GM19395 (cell line): Measurements from ENCODE around the gene UST.

ENCODE experiments used
- ATAC-seq: cut with Tn5 transposase; IDR thresholded peaks from one replicate; pipeline ENCODE4 v1.9.1; 2021; ENCODE audit warnings: mild to moderate bottlenecking, moderate library complexity; ENCODE audit not compliant: unreplicated experiment

Gene UST, protein sequence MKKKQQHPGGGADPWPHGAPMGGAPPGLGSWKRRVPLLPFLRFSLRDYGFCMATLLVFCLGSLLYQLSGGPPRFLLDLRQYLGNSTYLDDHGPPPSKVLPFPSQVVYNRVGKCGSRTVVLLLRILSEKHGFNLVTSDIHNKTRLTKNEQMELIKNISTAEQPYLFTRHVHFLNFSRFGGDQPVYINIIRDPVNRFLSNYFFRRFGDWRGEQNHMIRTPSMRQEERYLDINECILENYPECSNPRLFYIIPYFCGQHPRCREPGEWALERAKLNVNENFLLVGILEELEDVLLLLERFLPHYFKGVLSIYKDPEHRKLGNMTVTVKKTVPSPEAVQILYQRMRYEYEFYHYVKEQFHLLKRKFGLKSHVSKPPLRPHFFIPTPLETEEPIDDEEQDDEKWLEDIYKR

DNA sequence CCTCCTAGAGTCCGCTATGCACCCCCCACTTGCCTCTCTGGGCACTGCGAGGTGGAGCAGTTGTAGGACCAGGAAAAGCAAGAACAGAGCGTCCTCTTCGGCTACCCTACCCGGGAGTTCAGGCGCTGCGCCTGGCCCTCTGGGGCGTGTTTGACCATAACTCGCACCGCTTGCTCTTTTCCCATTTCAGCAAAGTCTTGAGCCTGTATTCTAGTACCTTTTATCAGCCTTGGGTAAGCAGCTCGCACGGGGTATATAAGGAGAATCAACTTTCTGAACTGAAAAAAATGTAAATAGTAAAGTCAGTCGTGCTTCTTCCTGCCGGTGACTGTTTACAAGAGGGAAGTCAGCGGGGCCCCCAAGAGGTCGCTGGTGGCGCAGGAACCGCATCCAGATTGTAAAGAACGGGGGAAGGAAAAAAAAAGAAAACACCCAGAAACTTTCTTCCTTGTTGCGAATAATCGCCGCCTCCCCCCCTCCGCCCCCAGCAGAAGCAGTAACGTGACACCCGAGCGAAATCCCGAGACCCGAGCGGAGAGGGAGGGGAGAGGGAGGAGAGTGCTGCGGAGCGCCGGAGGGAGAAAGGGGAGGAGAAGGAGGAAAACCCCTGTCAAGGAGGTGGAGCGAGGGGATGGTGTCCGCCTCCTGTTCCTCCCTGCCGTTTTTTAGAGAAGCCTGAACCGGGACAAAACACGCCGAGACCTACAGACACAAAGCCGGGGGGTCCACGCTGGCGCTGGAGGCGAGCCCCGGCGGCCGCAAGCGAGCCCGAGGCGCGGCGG is at the start of gene UST:
Gene UST, plus strand, starts transcription at position 668 of the 782 bp plus-strand sequence. CDS start 401 bp downstream, outside the sequence.
- ATAC-seq = peak; percentile 59

DNA sequence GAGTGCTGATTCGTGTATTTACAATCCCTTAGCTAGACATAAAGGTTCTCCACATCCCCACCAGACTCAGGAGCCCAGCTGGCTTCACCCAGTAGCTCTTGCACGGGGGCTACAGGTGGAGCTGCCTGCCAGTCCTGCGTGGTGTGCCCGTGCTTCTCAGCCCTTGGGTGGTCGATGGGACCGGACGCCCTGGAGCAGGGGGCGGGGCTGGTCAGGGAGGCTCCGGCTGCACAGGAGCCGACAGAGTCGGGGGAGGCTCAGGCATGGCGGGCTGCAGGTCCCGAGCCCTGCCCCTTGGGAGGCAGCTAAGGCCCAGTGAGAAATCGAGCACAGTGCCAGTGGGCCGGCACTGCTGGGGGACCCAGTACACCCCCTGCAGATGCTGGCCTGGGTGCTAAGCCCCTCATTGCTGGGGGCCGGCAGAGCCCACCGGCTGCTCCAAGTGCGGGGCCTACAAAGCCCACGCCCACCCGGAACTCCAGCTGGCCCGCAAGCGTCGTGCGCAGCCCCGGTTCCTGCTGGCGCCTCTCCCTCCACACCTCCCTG is 48.9 kb upstream of the UST start:
- ATAC-seq = no peak

DNA sequence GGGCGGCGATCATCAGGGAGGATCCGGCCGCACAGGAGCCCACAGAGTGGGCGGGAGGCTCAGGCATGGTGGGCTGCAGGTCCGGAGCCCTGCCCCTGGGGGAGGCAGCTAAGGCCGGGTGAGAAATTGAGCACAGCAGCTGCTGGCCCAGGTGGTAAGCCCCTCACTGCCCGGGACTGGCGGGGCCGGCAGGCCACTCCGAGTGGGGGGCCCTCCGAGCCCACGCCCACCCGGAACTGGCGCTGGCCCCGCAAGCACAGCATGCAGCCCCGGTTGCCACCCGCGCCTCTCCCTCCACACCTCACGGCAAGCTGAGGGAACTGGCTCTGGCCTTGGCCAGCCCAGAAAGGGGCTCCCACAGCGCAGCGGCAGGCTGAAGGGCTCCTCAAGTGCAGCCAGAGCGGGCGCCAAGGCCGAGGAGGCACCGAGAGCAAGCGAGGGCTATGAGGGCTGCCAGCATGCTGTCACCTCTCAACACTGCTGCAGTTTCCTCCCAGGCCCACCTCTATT is 48.1 kb upstream of the UST start:
- ATAC-seq = no peak

DNA sequence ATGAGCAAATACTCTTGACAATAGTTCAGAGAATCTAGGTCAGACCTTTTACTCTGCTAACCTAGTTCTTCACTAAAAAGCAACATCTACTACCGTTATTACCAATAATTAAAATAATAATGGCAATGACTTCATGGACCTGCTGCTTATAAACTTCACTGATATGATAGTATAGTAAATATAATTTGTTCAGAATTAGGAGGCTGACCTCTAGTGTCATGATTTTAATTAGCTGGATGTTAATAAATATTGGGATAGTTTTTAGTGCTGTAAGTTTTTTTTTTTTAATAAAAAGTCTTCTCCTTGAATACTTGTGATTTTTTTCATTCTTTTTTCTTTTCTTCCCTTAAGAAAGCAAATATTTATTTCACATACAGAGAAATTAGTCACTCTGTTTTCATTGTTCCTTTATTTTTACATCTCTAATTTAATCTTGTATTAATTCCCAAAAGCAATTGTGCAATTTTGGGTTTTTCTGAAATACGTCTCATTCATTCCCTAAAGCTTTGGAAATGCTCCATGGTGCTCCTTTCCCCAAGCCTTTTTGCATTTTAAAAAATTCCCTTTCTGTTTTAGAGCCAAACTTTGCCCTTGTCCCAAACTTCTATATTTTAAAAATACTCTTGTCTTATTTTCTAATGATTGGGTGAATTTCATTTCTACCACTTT is 46.6 kb upstream of the UST start:
- no peak for ATAC-seq

DNA sequence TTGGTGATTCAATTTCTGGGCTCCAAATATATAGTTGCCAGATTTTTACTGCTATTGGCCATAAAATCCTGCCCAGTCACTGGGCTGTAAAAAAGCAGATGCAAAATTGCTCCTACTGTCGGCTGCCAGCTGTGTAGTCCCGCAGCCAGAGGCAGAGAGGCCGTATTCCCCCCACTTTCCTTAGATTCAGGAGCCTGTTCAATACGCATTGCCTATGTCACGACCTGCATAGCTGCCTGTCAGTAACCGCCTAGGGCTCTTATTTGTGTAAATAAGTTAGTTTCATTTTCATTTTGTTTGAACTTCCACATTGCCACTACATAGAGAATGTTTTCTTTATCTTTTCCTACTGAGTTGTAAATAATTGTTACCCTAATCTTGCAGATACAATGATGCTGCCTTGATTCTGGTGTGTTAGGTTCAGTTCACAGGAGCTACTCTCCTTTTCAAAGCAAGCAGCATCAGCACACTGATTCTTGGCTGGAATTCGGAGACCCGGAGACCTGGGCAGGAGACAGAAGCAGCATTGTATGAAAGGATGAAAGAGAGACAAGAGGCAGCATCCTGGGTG is 46.0 kb upstream of the UST start:
- peak; percentile 82 for ATAC-seq

DNA sequence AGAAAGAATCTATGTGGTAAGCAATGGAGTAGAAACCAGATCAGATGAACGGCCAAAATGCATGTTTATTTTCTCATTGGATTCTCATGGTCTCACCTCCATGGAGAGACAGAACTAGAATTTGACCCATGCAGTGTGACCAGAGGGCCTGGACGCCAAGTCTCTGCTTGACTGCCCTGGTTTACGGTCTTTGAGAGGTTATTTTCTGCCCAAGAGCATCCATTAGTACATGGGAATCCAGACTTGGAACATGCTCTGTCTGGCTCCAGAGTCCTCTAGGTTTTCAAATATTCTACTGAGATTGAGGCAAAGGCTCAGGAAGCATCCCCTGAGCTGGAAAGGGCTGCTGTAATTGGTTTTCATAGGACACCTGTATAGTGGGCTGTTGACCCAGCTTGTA is 45.5 kb upstream of the UST start:
- ATAC-seq = peak; percentile 13

DNA sequence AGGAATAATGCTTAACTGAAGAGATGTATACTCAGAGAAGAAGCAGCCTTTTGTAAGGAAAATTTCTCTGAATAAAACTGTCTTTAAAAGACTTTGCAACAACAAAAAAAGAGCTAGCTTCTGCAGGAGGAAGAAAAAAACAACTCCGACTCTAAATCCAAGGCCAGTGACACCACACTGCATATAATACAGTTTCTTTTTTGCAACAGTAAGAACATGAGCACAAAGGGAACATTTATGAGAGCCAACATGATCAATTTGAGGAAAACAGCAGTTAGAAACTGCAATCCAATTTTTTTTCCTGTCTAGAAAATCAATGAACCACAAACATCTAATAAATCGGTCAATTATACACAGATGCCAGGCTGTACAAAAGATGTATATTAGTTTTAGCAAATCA is 42.9 kb upstream of the UST start:
- no peak for ATAC-seq

DNA sequence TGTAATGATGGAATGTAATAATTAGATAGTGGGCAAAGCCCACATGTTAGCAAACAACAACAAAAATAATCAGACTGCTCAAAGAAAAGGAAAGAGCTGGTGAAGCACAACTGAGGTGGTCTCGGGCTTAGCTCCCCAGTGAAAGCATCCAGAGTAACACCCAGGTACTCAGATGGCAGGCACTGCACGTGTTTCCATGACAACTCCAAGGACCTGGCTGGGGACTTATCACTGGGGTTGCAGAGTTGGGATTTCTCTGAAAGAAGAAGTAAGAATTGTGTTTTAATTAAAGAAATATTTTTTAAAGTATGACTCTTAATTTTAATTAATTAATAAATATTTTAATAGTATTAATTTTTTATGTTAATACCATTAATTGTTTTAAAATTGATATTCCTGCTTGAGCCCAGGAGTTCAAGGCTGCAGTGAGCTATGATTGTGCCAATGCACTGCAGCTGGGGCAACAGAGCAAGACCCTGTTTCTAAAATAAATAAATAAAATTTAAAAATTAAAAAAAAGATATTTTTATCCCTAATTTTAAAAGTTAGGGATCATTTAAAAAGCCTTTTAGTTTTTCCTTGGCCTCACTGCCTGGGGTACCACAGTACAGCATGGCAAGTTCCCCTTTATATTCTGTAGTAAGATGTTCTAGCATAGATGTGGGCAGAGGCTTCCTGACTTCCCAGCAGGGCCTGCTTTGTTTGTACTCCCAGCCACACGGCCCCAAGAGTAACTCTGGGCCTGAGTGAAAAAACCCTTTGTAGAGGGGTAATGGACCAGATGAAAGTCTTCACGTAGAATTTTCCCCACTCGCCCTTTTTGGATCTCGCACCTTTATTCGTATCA is 42.2 kb upstream of the UST start:
- ATAC-seq = no peak

DNA sequence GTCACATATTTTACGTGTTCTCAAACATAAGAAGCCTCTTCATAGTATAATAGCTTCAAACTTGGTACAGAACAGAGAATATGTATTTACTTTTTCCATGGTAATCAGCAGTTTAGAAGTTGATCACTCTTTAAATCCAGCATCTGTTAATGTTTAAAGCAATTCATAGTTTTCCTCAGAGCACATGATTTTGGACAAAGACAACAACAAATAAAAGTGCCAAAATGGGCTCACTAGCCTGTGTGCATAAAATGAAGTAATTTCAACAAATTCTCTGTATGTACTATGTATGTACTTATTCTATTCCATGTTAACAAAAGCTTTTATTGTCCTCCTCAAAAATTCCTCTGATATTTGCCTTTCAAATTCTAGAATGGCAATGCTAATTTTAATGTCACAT is 38.1 kb upstream of the UST start:
- no peak for ATAC-seq

DNA sequence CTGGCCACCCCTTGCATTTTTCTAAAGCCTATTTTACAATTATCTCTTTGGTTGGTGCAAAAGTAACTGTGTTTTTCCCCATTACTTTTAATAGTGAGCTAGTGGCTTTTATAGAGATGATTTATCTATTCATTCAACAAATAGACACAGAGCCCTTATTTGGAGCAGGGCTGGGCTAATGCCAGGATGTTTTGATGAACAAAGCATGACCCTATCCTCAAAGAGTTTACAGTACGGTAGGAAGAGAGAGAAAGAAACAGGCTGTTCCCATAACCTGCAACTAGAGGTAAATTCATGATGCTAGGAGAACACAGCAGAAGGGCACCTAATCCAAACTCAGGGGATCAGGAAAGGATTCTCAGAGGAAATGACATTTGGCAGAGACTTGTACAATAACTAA is 37.3 kb upstream of the UST start:
- no peak for ATAC-seq

DNA sequence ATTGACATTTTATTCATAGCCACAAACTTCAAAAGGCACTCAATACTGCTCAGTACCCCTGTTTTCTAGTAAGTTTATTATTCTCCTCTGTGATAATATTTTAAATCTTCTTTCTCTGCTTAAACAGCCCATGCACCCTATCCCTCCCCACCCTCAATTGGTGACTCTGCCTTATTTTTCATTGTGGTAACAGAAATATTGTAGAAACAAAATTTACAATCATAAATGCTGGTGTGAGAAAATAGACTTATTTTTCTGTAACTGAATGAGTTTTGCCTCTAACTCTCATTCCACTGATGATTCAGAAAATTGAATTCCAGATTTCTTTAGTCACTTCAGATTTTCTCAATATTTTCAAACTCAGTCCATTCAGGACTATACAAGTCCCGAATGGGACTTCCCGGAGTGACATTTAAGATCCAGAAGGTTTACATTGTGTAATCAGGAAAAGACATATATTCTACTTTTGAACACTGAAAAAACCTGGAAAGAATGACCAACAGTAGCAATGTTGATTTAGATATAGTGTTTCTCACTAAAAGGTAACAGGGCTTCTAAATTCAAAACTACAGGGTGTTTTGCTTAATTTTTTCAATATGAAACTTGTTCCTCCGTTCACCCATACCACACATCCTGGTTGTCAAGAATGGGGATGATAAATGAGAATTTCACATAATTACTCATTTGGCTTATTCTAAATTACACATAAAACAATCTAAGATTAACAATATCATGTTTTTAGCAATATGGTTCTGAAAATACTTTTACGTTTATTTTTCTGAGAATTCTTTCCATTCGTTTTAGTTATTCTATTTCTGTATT is 34.8 kb upstream of the UST start:
- ATAC-seq = no peak

DNA sequence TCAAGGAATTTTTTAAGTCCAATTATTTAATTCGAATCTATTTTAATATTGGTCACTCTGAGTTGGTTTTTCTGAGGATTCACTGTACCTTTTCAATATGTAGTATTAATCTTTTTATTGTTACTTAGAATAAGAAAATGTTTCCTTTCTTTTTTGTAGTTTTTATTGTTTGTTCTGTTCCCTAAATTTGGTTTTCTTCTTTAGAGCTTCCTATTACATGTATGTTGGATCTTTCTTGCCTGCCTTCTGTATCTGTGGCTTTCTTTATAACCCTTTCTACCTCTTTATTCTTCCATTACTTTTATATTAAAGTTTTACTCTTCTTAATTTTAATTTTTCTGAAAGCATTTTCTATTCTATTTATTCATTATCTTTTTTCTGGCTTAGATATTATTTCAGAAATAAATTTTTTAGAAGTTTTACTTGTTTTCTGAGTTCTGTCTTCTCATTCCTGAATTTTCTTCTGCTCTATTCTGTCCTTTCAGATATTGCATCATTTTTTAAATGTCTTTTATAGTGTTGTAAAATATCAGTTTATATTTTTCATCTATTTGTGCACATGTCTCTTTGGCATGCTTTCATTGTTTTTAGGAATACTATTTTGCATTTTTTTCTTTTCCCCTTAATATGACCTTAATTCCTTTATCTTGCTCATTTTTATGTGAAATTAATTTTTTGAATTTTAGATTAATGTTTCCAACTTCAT is 33.6 kb upstream of the UST start:
- no peak for ATAC-seq

DNA sequence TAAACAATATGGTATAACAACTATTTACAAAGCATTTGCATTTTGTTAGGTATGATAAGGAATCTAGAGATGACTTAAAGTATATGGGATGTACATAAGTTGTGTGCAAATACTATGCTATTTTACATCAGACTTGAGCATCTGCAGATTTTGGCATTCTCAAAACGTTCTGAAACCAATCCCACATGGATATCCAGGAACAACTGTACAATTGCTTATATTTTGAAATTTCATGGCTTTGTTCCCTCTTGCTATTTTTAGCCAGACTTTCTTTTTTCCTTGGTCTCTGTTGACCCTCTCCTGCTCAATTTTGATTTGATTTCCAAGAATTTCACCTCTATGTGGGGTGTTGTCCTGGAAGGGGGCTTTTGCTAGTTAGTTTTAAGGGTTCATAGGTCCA is 32.9 kb upstream of the UST start:
- no peak for ATAC-seq

DNA sequence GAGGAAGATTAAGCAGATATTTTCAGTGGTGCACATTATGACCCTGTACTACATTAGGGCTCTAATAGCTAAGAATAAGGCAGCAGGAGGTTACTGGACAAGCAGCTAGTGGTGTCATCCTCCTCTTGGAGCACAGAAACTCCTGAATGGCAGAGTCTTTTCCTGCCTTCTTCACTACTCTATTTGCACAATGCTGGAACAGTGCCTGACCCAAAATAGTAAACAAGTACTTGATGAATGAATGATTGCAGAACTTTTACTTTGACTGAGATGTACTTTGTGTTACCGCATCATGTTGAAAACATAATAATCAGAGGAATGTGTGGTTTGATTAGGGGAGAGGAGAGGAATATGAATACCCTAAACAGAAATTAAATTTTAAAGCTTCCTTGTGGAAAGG is 30.0 kb upstream of the UST start:
- no peak for ATAC-seq

DNA sequence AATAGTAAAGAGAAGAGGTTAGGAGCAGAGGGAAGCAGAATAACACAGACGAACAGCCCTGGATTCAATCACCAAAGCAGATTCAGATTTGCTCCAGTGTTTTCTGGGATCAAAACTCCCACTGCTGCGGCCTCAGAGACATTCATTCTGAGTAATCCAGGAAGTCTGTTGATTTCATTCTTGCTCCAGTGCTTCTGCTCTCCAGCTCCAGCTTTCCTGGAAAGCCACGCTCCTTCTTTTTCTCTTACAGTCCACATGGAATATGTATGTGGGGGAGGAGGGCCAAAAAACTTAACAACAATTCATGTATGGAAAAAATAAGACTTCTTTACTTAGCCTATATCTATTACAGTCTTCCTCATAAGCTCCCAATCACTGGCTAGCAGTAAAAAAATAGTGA is 26.4 kb upstream of the UST start:
- no peak for ATAC-seq

DNA sequence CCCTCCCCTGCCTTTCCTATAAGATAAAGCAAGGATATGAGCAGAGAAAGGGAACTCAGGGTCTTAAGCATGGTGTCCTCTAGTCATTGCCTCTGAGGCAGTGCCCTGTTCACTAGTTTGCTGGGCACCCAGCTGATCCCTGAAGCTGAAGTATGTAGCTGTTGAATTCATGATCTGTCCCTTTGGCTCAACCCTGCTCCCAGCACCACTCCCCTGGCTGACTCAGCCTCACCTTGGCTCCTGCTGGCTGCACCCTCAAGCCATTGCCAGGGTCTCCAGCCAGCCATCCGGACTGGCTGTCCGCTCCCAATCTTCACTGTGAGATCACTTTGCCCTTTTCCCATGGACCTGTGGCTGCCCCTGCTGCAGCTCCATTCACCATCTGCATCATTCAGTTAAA is 25.9 kb upstream of the UST start:
- ATAC-seq = no peak

DNA sequence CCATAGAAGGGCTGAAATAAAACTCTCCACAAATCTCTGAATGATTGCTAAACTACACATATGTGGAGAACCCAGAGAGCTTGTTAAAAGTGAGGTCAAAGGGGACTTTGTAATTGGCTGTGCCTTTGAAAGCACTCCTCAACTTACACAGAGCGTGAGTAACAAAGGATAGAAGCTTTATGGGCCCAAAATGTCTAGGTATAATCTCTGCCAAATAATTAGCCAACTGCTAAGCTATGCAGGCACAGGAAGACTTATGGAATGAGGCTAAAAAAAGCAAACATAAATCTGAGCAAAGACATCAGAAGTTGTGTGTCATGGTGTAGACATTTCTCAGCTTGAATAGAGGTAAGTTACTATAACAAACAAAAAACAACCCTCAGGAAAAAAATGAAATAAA is 23.3 kb upstream of the UST start:
- no peak for ATAC-seq

DNA sequence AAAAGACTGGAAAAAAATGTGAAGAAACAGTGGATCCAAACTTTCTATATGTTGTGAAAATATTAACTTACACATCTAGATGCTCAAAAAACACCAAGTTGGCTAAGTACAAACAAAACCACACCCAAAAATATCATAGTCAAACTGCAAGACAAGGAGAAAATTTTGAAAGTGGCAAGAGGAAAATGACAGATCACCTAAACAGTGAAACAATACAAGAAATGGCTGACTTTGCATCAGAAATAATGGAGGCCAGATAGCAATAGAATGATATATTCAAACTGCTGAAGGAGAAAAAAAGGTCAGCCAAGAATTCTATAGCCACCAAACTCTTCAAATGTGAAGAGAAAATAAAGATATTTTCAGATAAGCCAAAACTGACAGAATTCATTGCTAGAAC is 22.4 kb upstream of the UST start:
- ATAC-seq = no peak

DNA sequence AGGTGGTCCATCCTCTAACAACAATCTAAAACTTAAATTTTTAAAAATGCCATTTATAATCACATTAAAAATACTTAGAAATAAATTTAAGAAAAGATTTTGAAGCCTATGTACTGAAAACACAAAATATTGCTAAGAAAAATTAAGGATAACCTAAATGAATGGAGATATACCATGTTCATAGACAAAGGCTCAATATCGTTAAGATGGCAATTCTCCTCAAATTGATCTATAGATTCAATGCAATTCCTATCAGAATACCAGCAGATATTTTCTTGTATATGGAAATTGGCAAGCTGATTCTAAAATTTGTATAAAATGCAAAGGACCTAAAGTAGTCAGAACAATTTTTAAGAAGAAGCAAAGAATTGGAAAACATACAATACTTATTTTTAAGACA is 19.7 kb upstream of the UST start:
- ATAC-seq = no peak
